Islet precursor cell (in vitro differentiated cells): ENCODE measurements around the gene LOX.

Experiments used
- DNase-seq: peaks from one replicate; pipeline ENCODE4 v3.0.0-alpha.2; 2018

LOX gene

DNA sequence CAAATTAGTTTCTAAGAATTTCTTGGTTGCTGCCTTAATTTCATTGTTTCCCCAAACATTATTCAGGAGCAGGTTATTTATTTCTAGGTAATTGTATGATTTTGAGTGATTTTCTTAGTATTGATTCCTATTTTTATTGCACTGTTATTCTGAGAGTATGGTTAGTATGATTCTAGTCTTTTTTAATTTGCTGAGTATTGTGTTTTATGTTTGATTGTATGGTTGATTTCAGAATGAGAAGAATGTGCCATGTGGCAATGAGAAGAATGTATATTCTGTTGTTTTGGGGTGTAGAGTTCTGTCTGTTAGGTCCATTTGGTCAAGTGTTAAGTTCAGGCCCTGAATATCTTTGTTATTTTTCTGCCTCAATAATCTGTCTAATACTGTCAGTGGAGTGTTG, 27.1 kb downstream of the LOX start:
- DNase-seq, result no peak

DNA sequence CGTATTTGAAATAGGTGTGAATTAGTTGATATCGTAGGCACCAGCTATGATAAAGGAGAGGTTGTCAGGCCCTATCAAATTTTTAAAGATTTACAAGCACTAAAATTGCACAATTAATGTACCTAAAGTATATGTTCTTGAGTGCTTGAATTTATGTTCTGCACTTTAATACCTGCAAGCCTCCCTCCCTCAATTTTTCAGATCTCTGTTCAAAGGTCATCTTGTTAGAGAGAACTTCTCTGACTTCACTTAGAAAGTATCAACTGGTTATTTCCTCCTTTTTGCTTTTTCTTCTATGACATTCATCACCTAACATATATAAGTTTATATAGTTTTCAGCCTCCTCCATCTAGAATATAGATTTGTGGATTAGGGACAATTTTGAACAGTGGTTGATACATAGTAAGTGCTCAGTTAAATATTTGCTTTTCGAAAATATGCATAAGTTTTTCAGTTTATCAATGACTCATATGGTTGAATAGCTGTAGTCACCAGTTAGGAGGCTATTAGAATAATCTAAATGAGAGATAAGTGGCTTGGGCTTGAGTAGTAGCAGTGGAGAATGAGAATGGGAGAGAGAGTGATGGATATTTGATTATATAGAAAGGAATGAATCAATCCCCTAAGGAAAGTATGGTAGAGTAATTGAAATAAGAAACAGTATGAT, 37.3 kb downstream of the LOX start:
- no peak for DNase-seq

DNA sequence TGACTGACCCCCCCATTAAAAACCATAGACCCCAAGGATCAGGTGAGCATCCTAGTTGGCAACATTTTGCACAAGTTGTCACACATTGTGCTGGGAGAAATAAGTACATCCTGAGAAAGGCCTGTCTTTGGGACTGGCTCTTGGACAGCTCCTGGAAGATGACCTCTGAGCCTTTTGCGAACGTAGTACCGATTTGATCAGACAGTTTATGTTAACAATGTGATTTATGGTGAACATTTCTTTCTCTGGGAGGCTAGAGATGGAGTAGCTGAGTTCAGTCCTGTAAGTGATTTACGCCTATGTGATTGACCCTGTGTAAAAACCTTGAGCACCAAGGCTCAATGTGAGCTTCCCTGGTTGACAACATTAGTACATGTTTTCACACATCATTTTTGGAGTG, 41.7 kb downstream of the LOX start:
- no peak for DNase-seq

DNA sequence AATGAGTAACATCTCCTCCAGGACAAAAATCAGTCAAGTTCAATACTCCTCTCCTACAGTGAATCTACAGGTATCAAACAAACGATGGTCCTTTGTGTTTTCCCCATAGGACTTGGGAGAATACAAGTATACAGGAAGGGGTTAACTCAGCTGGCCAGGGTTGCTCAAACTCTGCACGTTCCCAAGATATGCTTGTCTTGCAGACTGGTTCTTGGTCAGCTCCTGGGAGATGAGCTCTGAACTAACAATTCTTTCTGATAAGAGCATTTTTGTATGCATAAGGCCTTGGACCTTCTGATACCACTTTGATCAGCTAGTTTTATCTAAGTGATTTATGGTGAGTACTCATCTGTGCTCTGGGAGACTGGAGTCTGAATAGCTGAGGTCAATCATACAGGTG, 42.1 kb downstream of the LOX start:
- no peak for DNase-seq

DNA sequence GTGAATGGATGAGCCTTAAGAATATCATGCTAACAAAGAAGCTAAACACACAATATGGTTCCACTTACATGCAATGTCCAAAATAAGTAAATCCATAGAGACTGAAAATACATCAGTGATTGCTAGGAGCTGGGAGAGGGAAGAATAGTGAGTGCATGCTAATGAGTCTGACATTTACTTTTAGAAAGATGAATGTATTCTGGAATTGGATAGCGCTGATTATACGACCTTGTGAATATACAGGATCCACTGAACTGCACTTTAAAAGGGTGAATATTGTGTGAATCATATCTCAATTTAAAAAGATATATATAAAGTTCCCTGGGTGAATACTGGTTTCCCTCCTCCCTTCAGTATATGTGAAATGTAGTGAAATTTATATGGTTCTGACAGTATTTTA, 46.2 kb downstream of the LOX start:
- no peak for DNase-seq

DNA sequence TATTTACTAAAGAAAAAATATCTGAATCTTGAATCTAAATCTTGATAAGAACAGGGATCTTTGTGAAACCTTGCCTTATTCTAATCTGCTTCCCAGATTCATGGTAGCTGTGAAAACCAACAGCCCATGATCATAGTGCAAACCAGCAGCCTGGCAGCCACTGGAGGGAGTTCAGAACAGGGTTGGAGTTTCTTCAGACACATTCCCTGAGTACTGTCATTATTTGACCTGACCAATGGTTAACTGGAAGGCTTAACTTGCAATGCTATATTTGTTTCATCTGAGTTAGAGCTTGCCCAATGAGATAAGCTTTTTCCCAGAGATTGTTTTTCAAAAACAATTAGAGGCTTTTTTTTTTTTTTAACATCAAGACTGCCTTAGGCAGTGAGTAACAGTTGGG, 47.8 kb downstream of the LOX start:
- no peak for DNase-seq

DNA sequence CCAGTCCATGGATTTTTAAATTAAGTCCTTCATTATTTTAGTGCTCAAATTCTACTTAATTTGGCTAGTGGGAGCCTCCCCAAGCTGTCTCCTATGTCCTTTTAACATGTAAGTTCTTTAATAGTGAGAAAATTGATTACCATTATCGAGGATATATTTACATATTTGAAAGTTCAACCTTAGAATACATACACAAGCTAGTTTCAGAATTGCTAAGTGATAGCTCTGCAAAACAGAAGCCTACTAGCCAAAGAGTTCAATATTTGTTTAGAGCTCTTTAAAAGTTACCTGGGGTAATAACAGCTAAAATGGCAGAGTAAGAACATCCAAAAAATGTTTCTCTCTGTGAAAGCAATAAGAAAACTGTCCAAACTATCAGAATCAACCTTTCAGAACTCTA, 48.2 kb downstream of the LOX start:
- no peak for DNase-seq

DNA sequence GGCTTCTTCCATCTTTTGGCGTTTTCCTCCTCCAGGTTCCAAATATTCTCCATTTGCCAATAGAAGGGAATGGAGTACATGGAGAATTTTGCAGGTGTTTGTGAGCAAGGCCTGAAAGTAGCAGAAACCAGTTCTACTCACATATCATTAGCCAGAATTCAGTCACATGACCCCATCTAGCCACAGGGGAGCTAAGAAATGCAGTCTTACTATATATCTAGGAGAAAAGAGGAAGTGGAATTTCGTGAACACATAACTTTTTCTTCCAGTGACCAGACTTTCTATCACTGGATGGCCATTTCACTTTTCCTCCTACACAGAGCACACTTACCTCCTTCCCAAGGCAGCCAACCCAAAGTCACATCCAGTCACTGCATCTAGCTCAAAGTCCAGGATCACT, 55.1 kb downstream of the LOX start:
- DNase-seq, result no peak

DNA sequence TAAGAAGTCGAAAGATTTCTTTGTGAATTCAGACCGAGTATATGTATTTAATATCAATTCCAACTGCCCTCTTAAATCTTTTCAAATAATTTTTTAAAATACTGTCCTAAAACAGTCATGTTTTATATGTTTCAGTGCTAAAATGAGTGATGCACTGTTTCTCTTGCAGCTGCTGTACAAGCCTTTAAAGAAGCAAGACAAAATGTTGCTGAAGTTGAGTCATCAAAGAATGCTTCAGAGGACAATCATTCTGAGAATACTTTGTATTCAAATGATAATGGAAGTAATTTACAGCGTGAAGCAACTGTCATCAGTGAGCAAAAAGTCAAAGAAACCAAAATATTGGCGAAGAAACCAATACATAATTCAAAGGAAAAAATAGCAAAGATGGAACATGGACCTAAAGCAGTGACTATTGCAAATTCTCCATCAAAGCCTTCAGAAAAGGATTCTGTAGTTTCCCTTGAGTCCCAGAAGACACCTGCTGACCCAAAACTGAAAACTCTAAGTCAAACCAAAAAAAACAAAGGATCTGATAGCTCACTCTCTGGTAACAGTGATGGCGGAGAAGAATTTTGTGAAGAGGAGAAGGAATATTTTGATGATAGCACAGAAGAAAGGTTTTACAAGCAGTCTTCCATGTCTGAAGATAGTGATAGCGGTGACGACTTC, 58.0 kb downstream of the LOX start:
- DNase-seq, result no peak

DNA sequence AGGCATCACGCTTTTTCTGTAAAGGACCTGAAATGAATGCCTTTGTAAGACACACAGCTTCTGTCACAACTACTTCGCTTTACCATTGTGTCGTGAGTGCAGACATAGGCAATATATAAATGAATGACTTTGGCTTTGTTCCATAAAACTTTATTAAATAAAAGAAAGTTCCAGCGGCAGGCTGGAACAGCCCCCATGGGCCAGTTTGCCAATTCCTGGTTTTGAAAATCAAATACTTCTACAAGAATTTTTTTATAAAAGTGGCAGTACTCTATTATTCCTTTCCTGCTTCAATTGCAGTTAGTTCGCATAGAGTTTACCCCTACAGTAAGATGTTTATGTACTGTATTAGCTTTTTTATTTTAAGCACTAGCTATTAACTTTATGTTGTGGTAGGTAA, 62.6 kb downstream of the LOX start:
- no peak for DNase-seq

DNA sequence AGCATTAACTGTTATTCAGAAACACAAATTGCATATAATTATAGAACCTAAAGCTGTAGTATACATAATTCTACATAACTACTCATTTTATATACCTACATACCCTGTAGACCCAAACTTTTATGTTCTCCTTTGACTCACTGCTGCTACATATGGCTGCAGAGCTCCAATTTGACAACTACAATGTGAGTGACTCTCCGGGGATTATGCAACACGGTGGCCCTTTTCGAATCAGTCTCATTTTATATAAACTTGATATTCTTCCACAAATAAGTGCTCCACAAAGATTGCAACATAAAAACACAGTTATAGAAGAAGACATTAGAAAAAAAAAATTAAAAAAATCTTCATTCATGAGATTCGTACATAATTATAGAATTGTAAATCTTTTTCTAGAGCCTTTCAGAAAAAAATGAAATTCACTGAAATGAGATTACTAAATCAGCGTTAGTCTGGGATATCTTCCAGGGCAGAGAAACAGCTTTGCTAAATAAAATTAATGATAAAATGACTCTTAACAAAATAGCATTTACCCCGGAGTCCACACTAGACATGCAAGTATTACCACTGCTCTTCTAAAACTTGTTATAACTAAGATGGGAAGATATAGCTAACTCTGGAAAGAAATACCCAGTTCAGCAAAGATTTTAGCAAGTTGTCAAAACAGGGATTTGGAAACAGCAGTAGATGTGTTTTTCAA, 63.7 kb downstream of the LOX start:
- no peak for DNase-seq
